ENCODE results near the gene FAM240B. TPM values are rescaled to one million over a fixed set of nuclear protein-coding genes. Genes with fewer than 3 reads are reported as not detected.

Gene FAM240B
- not detected in 2 replicates for total RNA-seq (2013; cell fraction: nucleolus; rRNA removed)
- total RNA-seq (2014; rRNA removed) (not detected in 2 replicates), total RNA-seq (2014; rRNA removed; fragmentation: Illumina TruSeq; extraction: Trizol) (not detected in 2 replicates), total RNA-seq (2021) (not detected in 2 replicates), polyA plus RNA-seq (2011; rRNA removed) (not detected in 2 replicates), polyA plus RNA-seq (2014; fragmentation: Illumina TruSeq; extraction: Trizol) (not detected in 2 replicates), polyA plus RNA-seq (2014; fragmentation: Nextera tagmentation; extraction: Ambion mirVana) (not detected), polyA plus RNA-seq (2014; rRNA removed) (not detected in 2 replicates), polyA plus RNA-seq (2016; fragmentation: Nextera tagmentation; extraction: Ambion mirVana) (not detected), polyA minus RNA-seq (2011; rRNA and poly(A)+ RNA removed) (not detected in 2 replicates), Bru-seq, nascent RNA (not detected), BruChase-seq, experiment 1, labeled RNA remaining after a 6-hour chase (not detected), BruChase-seq, experiment 2, labeled RNA remaining after a 2-hour chase (not detected)
- polyA plus RNA-seq (2011; ENCODE audit: low read depth), result not detected
- not detected in 2 replicates for polyA plus RNA-seq (2011; cell fraction: cytosol; rRNA removed)
- not detected in 2 replicates for polyA plus RNA-seq (2011; cell fraction: nucleus; rRNA removed)
- not detected in 2 replicates for polyA plus RNA-seq (2012)
- not detected in 2 replicates for polyA minus RNA-seq (2011; cell fraction: cytosol; rRNA and poly(A)+ RNA removed)
- polyA minus RNA-seq (2011; cell fraction: nucleus; rRNA and poly(A)+ RNA removed), result not detected in 2 replicates
- long read RNA-seq, experiment 1, result 0 reads
- long read RNA-seq, experiment 2, result 0 reads

DNA sequence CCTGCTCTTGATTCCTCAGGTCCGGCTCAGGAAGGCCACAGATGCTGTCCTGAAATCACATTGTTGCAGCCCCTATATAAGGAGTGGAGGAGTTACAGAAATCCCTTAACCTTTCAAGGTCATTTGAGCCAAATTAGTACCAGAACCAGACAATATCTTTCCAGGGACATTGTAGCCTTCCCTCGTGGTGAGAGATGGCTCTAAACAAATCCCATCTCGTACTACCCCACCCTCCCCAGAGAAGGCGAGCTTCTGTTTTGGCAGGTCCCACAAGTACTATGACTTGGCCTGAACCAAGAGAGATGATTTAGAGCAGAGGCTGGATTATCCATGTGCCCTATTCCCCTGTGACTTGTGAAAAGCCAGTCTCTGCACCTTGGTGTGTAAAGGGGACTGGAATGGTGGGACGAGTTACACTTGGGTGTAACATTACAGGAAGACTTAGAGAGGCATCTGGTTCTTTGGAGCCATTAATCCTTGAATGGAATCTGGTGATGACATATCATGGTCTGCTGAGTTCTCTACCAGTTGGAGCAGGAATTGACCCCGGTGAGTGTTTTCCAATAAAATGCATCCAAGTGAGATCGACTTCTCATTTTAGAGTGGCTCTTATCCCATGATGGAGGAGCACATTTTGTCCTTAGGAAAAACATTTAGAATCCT lies at the start of gene FAM240B:
TSS of gene FAM240B (minus strand) at position 51 of the 663 bp plus-strand sequence. CDS start 16,134 bp downstream, outside the sequence.
- WGBS (ENCODE audit: insufficient coverage, insufficient replicate concordance, low lambda C conversion rate, missing lambda C conversion rate), result 15% methylated on average over 7 of the region's 7 CpGs
- SMC1A ChIA-PET (ENCODE audit: uncharacterized antibody, unreplicated experiment), result interaction anchor here (1.2 kb wide), 1 partner anchor 48 kb away, joined by 4 read pairs; no protein-coding TSS in a partner anchor

More for the DNA sequence above, at the start of gene FAM240B:
- no peaks in the 10 kb centered on the region for H3K79me2 ChIP-seq (ENCODE audit: control insufficient read depth, insufficient read depth, low read length)
- H3K36me3 ChIP-seq (ENCODE audit: control insufficient read depth in 2 of 2, insufficient read depth in 2 of 2, low read length in 1 of 2), result no peaks in the 10 kb centered on the region
- no peaks in the 10 kb centered on the region for H4K20me1 ChIP-seq (ENCODE audit: control insufficient read depth, insufficient read depth)
- no peaks in the 10 kb centered on the region for H3K9me3 ChIP-seq (replicated peaks; ENCODE audit: control insufficient read depth, insufficient read depth, low read length)
- H3K27me3 ChIP-seq (replicated peaks in 1 of 2; ENCODE audit: control insufficient read depth in 2 of 2, insufficient read depth in 2 of 2, low read length in 1 of 2), result no peaks in the 10 kb centered on the region
- no peaks in the 10 kb centered on the region for H3K4me1 ChIP-seq (ENCODE audit: control insufficient read depth, insufficient read depth, low read length)
- ChIA-PET CTCF (interaction anchor here (0.6 kb wide), 1 partner anchor 79 kb away, joined by 3 read pairs; no protein-coding TSS in a partner anchor), POLR2A (no interaction called here), RAD21 (ENCODE audit: unreplicated experiment) (no interaction called here)
- no peak within 1 kb of the TSS for H2AFZ ChIP-seq (ENCODE audit: control insufficient read depth, low read depth, low read length)
- no peak for DNase-seq (ENCODE audit: low read depth, low spot score)
- no peak for ATAC-seq
- no peak within 1 kb of the TSS for H3K4me2 ChIP-seq (ENCODE audit: control insufficient read depth, insufficient read depth)
- no peak within 1 kb of the TSS for H3K27ac ChIP-seq (ENCODE audit: control insufficient read depth, insufficient read depth)
- in situ Hi-C loops (cut with MboI) (no loop called here), intact Hi-C loops (cut with micrococcal nuclease; ENCODE audit: unreplicated experiment) (loop anchor here (2.0 kb wide), 1 partner anchor 19 kb away; no protein-coding TSS in a partner anchor)
- BruUV-seq (replicated peaks), result no TSS peak
- no peak within 1 kb of the TSS; the same call in 1 of the 2 replicates for H3K9ac ChIP-seq (ENCODE audit: control insufficient read depth, insufficient read depth, low read length)
- TF ChIP-seq JUND (IDR thresholded peaks at IDR 0.05; ENCODE audit: low read depth, low read length), result no peak
- TF ChIP-seq SUPT20H (IDR thresholded peaks at IDR 0.05; ENCODE audit: borderline replicate concordance, control insufficient read depth, low read depth, low read length), result no peak
- TF ChIP-seq RCOR1 (conservative IDR thresholded peaks at IDR 0.05; ENCODE audit: low read depth, low read length), result no peak
- TF ChIP-seq, protein P1, sequence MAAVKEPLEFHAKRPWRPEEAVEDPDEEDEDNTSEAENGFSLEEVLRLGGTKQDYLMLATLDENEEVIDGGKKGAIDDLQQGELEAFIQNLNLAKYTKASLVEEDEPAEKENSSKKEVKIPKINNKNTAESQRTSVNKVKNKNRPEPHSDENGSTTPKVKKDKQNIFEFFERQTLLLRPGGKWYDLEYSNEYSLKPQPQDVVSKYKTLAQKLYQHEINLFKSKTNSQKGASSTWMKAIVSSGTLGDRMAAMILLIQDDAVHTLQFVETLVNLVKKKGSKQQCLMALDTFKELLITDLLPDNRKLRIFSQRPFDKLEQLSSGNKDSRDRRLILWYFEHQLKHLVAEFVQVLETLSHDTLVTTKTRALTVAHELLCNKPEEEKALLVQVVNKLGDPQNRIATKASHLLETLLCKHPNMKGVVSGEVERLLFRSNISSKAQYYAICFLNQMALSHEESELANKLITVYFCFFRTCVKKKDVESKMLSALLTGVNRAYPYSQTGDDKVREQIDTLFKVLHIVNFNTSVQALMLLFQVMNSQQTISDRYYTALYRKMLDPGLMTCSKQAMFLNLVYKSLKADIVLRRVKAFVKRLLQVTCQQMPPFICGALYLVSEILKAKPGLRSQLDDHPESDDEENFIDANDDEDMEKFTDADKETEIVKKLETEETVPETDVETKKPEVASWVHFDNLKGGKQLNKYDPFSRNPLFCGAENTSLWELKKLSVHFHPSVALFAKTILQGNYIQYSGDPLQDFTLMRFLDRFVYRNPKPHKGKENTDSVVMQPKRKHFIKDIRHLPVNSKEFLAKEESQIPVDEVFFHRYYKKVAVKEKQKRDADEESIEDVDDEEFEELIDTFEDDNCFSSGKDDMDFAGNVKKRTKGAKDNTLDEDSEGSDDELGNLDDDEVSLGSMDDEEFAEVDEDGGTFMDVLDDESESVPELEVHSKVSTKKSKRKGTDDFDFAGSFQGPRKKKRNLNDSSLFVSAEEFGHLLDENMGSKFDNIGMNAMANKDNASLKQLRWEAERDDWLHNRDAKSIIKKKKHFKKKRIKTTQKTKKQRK (IDR thresholded peaks at IDR 0.05; ENCODE audit: low read depth, low read length), result no peak
- TF ChIP-seq KLF5 (IDR thresholded peaks at IDR 0.05; ENCODE audit: partially characterized antibody), result no peak
- TF ChIP-seq EZH2 (IDR thresholded peaks at IDR 0.05; ENCODE audit: borderline replicate concordance, control insufficient read depth, low read depth, low read length), result no peak
- TF ChIP-seq BACH1 (IDR thresholded peaks at IDR 0.05; ENCODE audit: borderline replicate concordance), result no peak
- TF ChIP-seq SREBF2 (IDR thresholded peaks at IDR 0.05; ENCODE audit: low read length), result no peak
- no peak for TF ChIP-seq YBX1 (IDR thresholded peaks at IDR 0.05)
- TF ChIP-seq, protein P2, sequence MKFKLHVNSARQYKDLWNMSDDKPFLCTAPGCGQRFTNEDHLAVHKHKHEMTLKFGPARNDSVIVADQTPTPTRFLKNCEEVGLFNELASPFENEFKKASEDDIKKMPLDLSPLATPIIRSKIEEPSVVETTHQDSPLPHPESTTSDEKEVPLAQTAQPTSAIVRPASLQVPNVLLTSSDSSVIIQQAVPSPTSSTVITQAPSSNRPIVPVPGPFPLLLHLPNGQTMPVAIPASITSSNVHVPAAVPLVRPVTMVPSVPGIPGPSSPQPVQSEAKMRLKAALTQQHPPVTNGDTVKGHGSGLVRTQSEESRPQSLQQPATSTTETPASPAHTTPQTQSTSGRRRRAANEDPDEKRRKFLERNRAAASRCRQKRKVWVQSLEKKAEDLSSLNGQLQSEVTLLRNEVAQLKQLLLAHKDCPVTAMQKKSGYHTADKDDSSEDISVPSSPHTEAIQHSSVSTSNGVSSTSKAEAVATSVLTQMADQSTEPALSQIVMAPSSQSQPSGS (IDR thresholded peaks at IDR 0.05; ENCODE audit: low read length), result no peak
- TF ChIP-seq ZBTB4 (CRISPR knock-in tag; IDR thresholded peaks at IDR 0.05), result no peak
- TF ChIP-seq KAT2A (conservative IDR thresholded peaks at IDR 0.05; ENCODE audit: control insufficient read depth, low read depth, low read length), result no peak
- no peak within 1 kb of the TSS for H3K4me3 ChIP-seq
- no peak for FAIRE-seq
